ENCODE results near the gene PAX8.

Gene PAX8

DNA sequence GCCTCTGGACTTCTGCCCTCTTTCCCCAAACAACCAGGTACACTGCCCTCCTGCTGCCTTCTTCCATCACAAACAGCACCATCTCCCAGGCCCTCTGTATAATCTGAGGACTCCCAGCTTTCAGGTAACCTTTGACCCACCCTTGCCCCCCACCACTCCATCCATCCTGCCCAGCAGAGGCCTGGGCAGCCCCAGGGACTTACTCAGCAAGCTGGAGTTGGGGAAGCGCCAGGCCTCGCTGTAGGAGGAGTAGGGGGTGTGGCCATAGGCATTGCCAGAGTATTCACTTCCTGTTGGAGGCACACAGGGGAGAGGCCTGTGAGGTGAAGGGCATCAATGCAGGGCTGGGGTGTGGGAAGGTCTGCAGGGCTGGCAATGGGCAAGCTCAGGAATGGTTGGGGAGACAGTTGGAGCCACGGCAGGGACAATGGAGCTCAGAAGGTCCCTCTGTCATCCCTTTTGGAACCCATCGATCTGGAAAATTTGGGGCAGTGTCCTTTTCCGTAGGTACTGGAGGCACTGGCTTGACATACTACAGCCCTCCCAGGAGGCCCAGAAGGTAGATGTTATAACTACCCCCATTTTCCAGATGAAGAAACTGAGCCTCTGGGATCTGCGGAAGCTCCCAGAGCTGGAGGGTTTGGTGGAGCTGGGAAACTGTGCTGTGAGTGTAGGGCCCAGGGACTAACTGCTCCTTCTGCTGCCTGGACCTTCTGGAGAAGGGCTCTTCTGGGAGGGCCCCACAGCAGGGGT is 58.7 kb downstream of the PAX8 start:
- DNase-seq (ENCODE audit: low spot score): no peak

GRCh38 chr2:113219525-113219888 is 59.2 kb downstream of the PAX8 start:
- no peak for DNase-seq (ENCODE audit: low spot score)

GRCh38 chr2:113219092-113219441 is 59.7 kb downstream of the PAX8 start:
- DNase-seq (ENCODE audit: low spot score): no peak

- DNase-seq (ENCODE audit: low spot score): peak; percentile 97
Observed at GRCh38 chr2:113218283-113219091, 60.2 kb downstream of the PAX8 start.

GRCh38 chr2:113217455-113218282 is 61.1 kb downstream of the PAX8 start:
- no peak for DNase-seq (ENCODE audit: low spot score)

- DNase-seq (ENCODE audit: low spot score): no peak
Observed at GRCh38 chr2:113216891-113217454, 61.7 kb downstream of the PAX8 start.

DNA sequence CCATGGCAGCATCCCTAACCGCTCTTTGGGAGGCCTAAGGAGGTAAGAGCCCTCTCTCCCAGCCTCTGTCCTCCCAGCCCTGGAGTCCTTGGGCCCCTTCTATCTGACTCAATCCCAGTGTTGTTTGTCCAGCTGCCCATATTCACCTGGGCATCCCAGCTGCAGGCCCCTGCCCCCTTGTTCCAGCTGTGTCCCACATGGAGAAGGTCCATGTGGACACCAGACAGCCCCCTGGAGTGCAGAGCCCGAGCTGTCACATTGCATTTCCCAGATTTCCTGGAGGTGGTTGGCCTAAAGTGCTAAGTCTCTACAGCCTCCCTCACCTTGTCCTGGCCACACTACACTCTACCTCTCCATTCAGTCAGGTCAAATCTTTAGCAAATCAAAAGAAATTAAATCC is 62.4 kb downstream of the PAX8 start:
- DNase-seq (ENCODE audit: low spot score): no peak

DNA sequence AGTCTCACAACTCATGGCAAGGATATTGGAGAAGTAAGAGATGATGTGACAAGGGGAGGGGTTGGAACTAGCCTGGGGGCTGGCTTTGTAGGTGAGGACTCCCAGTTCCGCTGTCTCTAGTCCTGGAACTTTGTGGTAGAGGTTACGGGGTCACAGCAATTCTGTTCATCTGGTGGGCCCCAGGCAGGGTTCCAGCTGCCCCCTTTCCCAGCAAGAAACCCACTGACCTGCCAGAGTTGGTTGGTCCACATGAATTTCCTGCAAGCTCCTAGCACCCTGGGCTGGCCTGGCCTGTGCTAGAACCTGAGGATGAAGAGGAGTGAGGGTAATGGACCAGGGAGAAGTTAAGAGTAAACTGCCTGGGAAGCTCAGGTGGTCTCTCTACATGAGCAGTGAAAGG is 63.7 kb downstream of the PAX8 start:
- DNase-seq (ENCODE audit: low spot score): no peak

DNA sequence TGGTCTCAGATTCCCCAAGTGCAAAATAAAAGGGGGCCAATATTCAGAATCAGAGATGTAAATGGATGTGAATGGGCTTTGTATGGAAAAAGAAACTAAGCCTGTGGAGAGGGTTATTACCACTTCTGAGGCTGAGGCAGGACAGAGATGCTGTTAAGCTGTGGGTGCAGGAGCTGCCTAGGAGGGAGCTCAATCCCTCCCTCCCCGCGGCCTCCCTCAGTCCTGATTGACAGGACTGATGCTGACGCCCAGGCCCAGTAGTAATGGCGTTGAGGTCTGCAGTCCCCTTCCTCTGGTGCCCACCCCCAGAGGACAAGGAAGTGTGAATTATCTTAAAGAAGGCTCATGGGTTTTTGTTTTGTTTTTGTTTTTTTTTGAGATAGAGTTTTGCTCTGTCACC is 64.6 kb downstream of the PAX8 start:
- DNase-seq (ENCODE audit: low spot score): no peak

GRCh38 chr2:113213061-113213930 is 65.4 kb downstream of the PAX8 start:
- DNase-seq (ENCODE audit: low spot score): no peak

DNA sequence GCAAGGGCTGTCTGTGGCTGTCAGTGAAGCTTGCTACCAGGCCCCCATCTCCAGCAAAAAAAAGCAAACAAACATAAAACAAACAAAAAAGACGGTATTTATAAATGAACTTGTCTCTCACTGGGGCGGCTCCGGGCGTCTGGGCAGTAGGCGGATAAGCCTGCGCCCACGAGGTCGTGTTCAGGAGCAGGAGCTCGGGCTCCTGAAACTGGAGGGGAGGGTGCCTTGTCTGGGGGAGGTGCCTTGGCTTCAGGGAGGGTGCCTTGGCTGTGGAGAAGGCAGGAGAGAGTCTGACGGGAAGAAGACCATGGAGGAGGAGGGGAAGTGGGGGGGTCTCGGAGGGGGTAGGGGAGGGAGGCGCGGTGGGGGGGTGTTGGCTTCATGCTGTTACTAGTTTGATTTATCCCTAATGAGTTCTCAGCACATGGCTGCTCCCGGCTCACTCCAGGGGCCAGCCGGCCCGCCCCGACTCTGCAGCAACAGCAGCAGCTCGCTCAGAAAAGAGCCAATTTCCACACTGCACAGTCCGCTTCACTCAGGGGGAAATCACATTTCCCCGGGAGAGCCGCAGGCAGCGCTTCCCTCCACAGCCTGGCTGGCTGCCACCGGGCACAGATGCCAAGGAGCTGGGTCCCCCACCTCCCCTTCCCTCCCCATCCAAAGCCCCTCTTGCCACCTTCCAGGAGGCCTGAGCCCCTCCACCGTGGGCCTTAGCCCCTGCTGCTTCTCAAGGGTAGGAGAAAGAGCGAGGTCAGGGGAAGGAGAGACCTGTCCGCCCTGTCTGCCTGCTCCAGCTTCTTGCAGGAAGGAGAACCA is 66.3 kb downstream of the PAX8 start:
- no peak for DNase-seq (ENCODE audit: low spot score)

GRCh38 chr2:113211226-113212105 is 67.3 kb downstream of the PAX8 start:
- DNase-seq (ENCODE audit: low spot score): no peak

DNA sequence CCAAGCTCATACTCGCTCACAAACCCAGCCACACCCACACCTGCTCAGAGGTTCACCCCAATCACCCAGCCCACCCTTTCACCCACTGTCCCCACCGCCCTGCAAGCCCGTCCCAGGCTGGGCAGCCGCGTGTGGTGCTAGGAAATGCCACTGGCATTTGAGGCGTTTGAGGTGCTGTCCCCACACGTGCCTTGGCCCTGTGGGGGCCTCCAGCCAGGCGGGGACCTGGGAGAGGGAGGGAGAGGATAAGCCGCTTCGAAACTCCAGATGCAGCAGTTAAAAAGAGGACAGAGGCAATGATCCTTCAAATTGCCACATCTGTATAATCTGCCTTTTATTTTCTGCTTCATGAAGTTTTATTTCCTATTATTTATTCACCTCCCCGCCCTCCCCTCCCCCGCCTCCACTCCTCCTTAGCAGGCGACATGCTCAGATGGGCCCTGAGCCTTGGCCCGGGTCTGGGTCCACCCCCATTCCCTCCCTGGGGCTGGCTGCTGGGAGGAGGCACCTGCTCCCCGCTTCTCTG is 69.0 kb downstream of the PAX8 start:
- DNase-seq (ENCODE audit: low spot score): no peak

- no peak for DNase-seq (ENCODE audit: low spot score)
Observed at GRCh38 chr2:113209011-113209645, 69.6 kb downstream of the PAX8 start.

- DNase-seq (ENCODE audit: low spot score): no peak
Observed at GRCh38 chr2:113208396-113208795, 70.3 kb downstream of the PAX8 start.

DNA sequence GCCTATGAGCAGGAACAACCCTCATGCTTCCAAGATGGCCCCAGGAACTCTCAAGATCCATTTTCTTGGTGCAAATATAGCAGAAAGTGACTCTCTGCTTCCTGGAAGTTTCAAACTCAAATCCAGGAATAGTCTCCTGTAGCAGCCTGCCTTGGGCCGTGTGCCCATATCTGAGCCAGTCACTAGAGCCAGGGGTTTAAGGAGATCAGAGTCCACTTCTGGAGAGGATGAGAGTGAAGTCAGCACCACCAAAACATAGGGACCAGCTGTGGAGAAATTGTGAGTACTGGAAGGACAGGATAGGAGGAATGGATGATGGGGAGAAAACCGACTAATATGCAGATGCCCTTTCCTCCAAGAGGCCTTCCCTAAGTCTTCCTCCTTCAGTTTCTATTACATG is 71.7 kb downstream of the PAX8 start:
- no peak for DNase-seq (ENCODE audit: low spot score)

- DNase-seq (ENCODE audit: low spot score): no peak
Observed at GRCh38 chr2:113206251-113206650, 72.5 kb downstream of the PAX8 start.

- DNase-seq (ENCODE audit: low spot score): peak; percentile 76
Observed at GRCh38 chr2:113203901-113204519, 74.7 kb downstream of the PAX8 start.

DNA sequence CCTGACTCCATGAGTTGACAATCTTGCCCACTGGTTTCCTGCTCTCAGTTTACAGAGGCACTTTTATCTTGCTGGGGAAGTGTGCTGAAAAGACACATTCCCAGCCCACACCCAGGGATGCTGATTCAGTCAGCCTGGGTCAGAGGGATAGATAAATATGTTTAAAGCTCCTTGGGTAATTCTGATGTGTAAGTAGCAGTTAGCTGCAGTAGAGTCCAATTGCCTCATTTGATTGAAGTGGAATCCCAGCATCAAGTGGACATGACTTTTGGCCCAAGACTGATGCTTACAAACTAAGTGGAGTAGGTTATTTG is 75.5 kb downstream of the PAX8 start:
- no peak for DNase-seq (ENCODE audit: low spot score)
